Stimulated activated CD4-positive, alpha-beta T cell treated with anti-CD3 and anti-CD28 coated beads, Interleukin-2, amount 100 ng/mL, for 48 hours (primary cell): ENCODE data around the gene TMEM120B.
A peak's percentile ranks its signal among the peaks of the same experiment; 100 is the strongest.

Source experiments
- DNase-seq, 2 donors: peaks; one replicate each; pipeline ENCODE4 v3.0.0-alpha.2; 2020

The TMEM120B gene

GRCh38 chr12:121806009-121806545, 93.5 kb downstream of the TMEM120B start:
- no peak for DNase-seq

- DNase-seq = no peak
Measured at GRCh38 chr12:121806546-121807423, 94.2 kb downstream of the TMEM120B start.

- DNase-seq = no peak
Measured at GRCh38 chr12:121807642-121808347, 95.2 kb downstream of the TMEM120B start.

- no peak for DNase-seq
Measured at GRCh38 chr12:121808623-121809022, 96.1 kb downstream of the TMEM120B start.

GRCh38 chr12:121809712-121810116, 97.2 kb downstream of the TMEM120B start:
- no peak for DNase-seq

- DNase-seq = no peak
Measured at GRCh38 chr12:121810234-121810817, 97.8 kb downstream of the TMEM120B start.

GRCh38 chr12:121810833-121811433, 98.4 kb downstream of the TMEM120B start:
- no peak for DNase-seq

- peak in 1 of 2 donors; percentile 75 for DNase-seq
Measured at GRCh38 chr12:121811434-121812319, 99.1 kb downstream of the TMEM120B start.

- peak in 1 of 2 donors; percentile 41 for DNase-seq
Measured at GRCh38 chr12:121812320-121812871, 99.8 kb downstream of the TMEM120B start.

GRCh38 chr12:121812921-121813896, 100.7 kb downstream of the TMEM120B start:
- no peak for DNase-seq

GRCh38 chr12:121813951-121814350, 101.4 kb downstream of the TMEM120B start:
- DNase-seq = no peak

GRCh38 chr12:121814429-121815119, 102.0 kb downstream of the TMEM120B start:
- DNase-seq = no peak

GRCh38 chr12:121815263-121815662, 102.7 kb downstream of the TMEM120B start:
- no peak for DNase-seq

GRCh38 chr12:121816925-121817647, 104.5 kb downstream of the TMEM120B start:
- DNase-seq = no peak

- DNase-seq = no peak
Measured at GRCh38 chr12:121817648-121818043, 105.1 kb downstream of the TMEM120B start.

GRCh38 chr12:121819212-121819949, 106.8 kb downstream of the TMEM120B start:
- no peak for DNase-seq

- no peak for DNase-seq
Measured at GRCh38 chr12:121820056-121820455, 107.5 kb downstream of the TMEM120B start.
